K562 (cell line): ENCODE measurements around the gene RBM20. TPM values are rescaled to one million over a fixed set of nuclear protein-coding genes. Genes with fewer than 3 reads are reported as not detected.

ENCODE experiments used
- ATAC-seq: fragments of 200-7000 bp; cut with Tn5 transposase; 3 replicates; pipeline ENCODE4 v1.9.1; 2020; ENCODE audit warnings: moderate library complexity
- BruUV-seq: library from RNA; stranded (reverse); fragments of 400-500 nt; replicated peaks from 2 replicates; lab custom pipeline; 2021; lab: Mats Ljungman, UMichigan
- CTCF ChIA-PET: fragments of 300-600 bp; formaldehyde crosslinking; extraction: SDS; loops from one replicate; lab custom pipeline; 2021; ENCODE audit warnings: low intra/inter-chr PET ratio; lab: Yijun Ruan, JAX
- POLR2A ChIA-PET: fragments of 300-600, 350-650 bp; sonication (Branson Sonifier 250); formaldehyde crosslinking; extraction: SDS; loops from one replicate; lab custom pipeline; 2021; ENCODE audit warnings: antibody characterized with exemption, inconsistent platforms; lab: Yijun Ruan, JAX
- DNase-seq, 4 experiments: peaks; one replicate each; pipeline versions ENCODE4 v3.0.0 to v3.0.0-alpha.2; 2011 to 2018; ENCODE audit warnings: low spot score in 3 of 4, mixed read lengths in 3 of 4; ENCODE audit errors: extremely low read depth in 1 of 4
- FAIRE-seq: peaks from 2 replicates; lab custom pipeline; 2011; peaks lifted over from hg19 to GRCh38; lab: Jason Lieb, UNC
- H2AFZ ChIP-seq: 2 replicates; pipeline ENCODE4 v1.6.0; 2011; ENCODE audit warnings: low read depth, low read length, control low read depth, inconsistent platforms
- H3K27ac ChIP-seq: fragments of 200-600 bp; 3 replicates; pipeline ENCODE4 v1.8.0; 2011; ENCODE audit warnings: low read depth, mild to moderate bottlenecking, control low read depth, inconsistent platforms, low read length, moderate library complexity, mixed read lengths; ENCODE audit errors: extremely low read depth
- H3K27me3 ChIP-seq, 2 experiments: fragments of 300-600 bp in 1 of 2; 2 replicates in 1 of 2; 3 replicates in 1 of 2; pipeline versions ENCODE4 v1.6.0 to v1.8.0; 2011; ENCODE audit warnings: inconsistent platforms in 2 of 2, low read length in 2 of 2, mild to moderate bottlenecking in 1 of 2, mixed read lengths in 1 of 2, moderate library complexity in 1 of 2; ENCODE audit not compliant: control insufficient read depth in 2 of 2, insufficient read depth in 2 of 2
- H3K36me3 ChIP-seq: fragments of 300-600 bp; 3 replicates; pipeline ENCODE4 v1.8.0; 2011; ENCODE audit warnings: mild to moderate bottlenecking, low read length, inconsistent platforms; ENCODE audit not compliant: control insufficient read depth, insufficient read depth
- H3K4me1 ChIP-seq, 2 experiments: fragments of 200-600 bp in 1 of 2; replicated peaks in 1 of 2; 2 replicates in 1 of 2; 3 replicates in 1 of 2; pipeline versions ENCODE4 v1.5.1 to v1.8.0; 2011; ENCODE audit warnings: inconsistent platforms in 2 of 2, low read length in 2 of 2, mild to moderate bottlenecking in 1 of 2, mixed read lengths in 1 of 2, moderate library complexity in 1 of 2; ENCODE audit not compliant: control insufficient read depth in 2 of 2, insufficient read depth in 2 of 2
- H3K4me2 ChIP-seq: 2 replicates; pipeline ENCODE4 v1.6.1; 2011; ENCODE audit warnings: low read length, control low read depth, inconsistent platforms, mixed read lengths; ENCODE audit not compliant: insufficient read depth
- H3K4me3 ChIP-seq: fragments of 200-600 bp; sonication (generic), shearing (Covaris generic); 2 replicates; pipeline ENCODE4 v1.5.1; 2016; ENCODE audit warnings: control low read depth, inconsistent platforms
- H3K79me2 ChIP-seq: fragments of 200-600 bp; 3 replicates; pipeline ENCODE4 v1.8.0; 2011; ENCODE audit warnings: low read length, inconsistent platforms; ENCODE audit not compliant: control insufficient read depth, insufficient read depth
- H3K9ac ChIP-seq, 2 experiments: 2 replicates each; pipeline versions ENCODE4 v1.6.0 to v1.6.1; 2011; ENCODE audit warnings: low read depth in 2 of 2, low read length in 2 of 2, control low read depth in 1 of 2, inconsistent platforms in 1 of 2, mild to moderate bottlenecking in 1 of 2, mixed read lengths in 1 of 2; ENCODE audit not compliant: insufficient read depth in 1 of 2
- H3K9me1 ChIP-seq: one replicate; pipeline ENCODE4 v1.6.0; 2011; ENCODE audit warnings: inconsistent platforms, mild to moderate bottlenecking, low read length, moderate library complexity; ENCODE audit not compliant: control insufficient read depth, insufficient read depth
- H3K9me3 ChIP-seq: replicated peaks from 2 replicates; pipeline ENCODE4 v1.5.1; 2011; ENCODE audit warnings: low read depth, low read length, inconsistent platforms; ENCODE audit not compliant: control insufficient read depth, insufficient read depth
- H4K20me1 ChIP-seq: replicated peaks from 2 replicates; pipeline ENCODE4 v1.6.1; 2011; ENCODE audit warnings: low read length, inconsistent platforms, mixed read lengths; ENCODE audit not compliant: control insufficient read depth, insufficient read depth
- NFATC3 ChIP-seq: fragments of 450-650 bp; IDR thresholded peaks from 2 replicates; pipeline ENCODE4 v1.6.1; 2017; ENCODE audit warnings: mild to moderate bottlenecking
- POU5F1 ChIP-seq: fragments of 150-350 bp; IDR thresholded peaks from 2 replicates; pipeline ENCODE4 v1.6.1; 2014; ENCODE audit warnings: borderline replicate concordance, low read length, low read depth, mild to moderate bottlenecking; ENCODE audit not compliant: partially characterized antibody
- RB1 ChIP-seq: fragments of 450-650 bp; IDR thresholded peaks from 2 replicates; pipeline ENCODE4 v1.6.1; 2017; ENCODE audit warnings: low read depth, mild to moderate bottlenecking
- RBM25 ChIP-seq: fragments of 200-400 bp; formaldehyde crosslinking; IDR thresholded peaks from 2 replicates; pipeline ENCODE4 v1.6.1; 2018; ENCODE audit warnings: low read length, low read depth, moderate library complexity; ENCODE audit not compliant: severe bottlenecking
- TRIM24 ChIP-seq, 2 experiments: fragments of 450-650 bp; IDR thresholded peaks; 2 replicates each; pipeline ENCODE4 v1.6.1; 2016
- ZBTB17 ChIP-seq: fragments of 450-650 bp; formaldehyde crosslinking; IDR thresholded peaks from 2 replicates; pipeline ENCODE4 v1.4.0; 2020; ENCODE audit warnings: mild to moderate bottlenecking
- ZC3H11A ChIP-seq: IDR thresholded peaks from 2 replicates; pipeline ENCODE4 v1.6.1; 2012; ENCODE audit warnings: low read depth, low read length, improper control_type of control experiment
- ZNF24 ChIP-seq: fragments of 450-650 bp; IDR thresholded peaks from 2 replicates; pipeline ENCODE4 v1.6.1; 2016
- ZNF282 ChIP-seq: sonication (generic); formaldehyde crosslinking; IDR thresholded peaks from 2 replicates; pipeline ENCODE4 v1.8.1; 2023; ENCODE audit warnings: missing genetic modification reagents
- ZNF354B ChIP-seq: fragments of 250-450 bp; sonication (Bioruptor Pico); IDR thresholded peaks from 2 replicates; pipeline ENCODE4 v1.4.0; 2020
- WGBS: fragments of 100-300 bp; shearing (Covaris generic); methylation state at CpG from one replicate; pipeline ENCODE4 v1.1.6; 2016; ENCODE audit warnings: low coverage, mixed read lengths; ENCODE audit not compliant: insufficient coverage; ENCODE audit errors: missing lambda C conversion rate; 5-methylcytosine and 5-hydroxymethylcytosine counted together
- in situ Hi-C: fragments of 300-500 bp; cut with MboI; formaldehyde crosslinking; loops from 4 replicates; pipeline ENCODE4 v1.15.0; 2018; ENCODE audit warnings: inconsistent platforms, mixed read lengths
- intact Hi-C: fragments of 100-400 bp; cut with micrococcal nuclease; formaldehyde crosslinking; loops from 2 replicates; pipeline ENCODE4 v1.14.2; 2022
- polyA plus RNA-seq, 8 experiments: library from polyadenylated mRNA; depleted of rRNA in 4 of 8; stranded (reverse) in 5 of 8; unstranded in 3 of 8; fragments of >200 nt; fragmentation: Nextera tagmentation in 2 of 8; fragmentation: Illumina TruSeq in 1 of 8; extraction: Ambion mirVana in 2 of 8; extraction: Trizol in 1 of 8; gene quantifications; 2 replicates each; pipeline versions ENCODE4 v1.2.1 to v1.2.3, GENCODE V29; 2011 to 2014; ENCODE audit warnings: inconsistent platforms in 1 of 8, missing spikeins in 1 of 8
- total RNA-seq, 7 experiments: library from RNA; depleted of rRNA in 6 of 7; stranded (reverse); fragments of >200 nt in 6 of 7; fragmentation: Illumina TruSeq in 2 of 7; extraction: Trizol in 2 of 7; gene quantifications; 2 replicates each; pipeline versions ENCODE4 v1.2.1 to v1.2.3, GENCODE V29; 2011 to 2021; ENCODE audit warnings: low replicate concordance in 1 of 7
- TF ChIP-seq, protein P1 (sequence below): fragments of 250-450 bp; sonication (Bioruptor Pico); IDR thresholded peaks from 2 replicates; pipeline ENCODE4 v1.5.0; 2020; ENCODE audit warnings: mild to moderate bottlenecking
- TF ChIP-seq, protein P2 (sequence below): sonication (generic); formaldehyde crosslinking; IDR thresholded peaks from 2 replicates; pipeline ENCODE4 v1.8.0; 2022; ENCODE audit warnings: missing genetic modification reagents, mild to moderate bottlenecking, borderline replicate concordance

The RBM20 gene
- total and polyA plus RNA-seq, 9 of the 15 experiments (the other 6 are each of a cell fraction or from before 2014, with no cell fraction given): 0.63 to 5.7 (median 3.2) TPM

DNA sequence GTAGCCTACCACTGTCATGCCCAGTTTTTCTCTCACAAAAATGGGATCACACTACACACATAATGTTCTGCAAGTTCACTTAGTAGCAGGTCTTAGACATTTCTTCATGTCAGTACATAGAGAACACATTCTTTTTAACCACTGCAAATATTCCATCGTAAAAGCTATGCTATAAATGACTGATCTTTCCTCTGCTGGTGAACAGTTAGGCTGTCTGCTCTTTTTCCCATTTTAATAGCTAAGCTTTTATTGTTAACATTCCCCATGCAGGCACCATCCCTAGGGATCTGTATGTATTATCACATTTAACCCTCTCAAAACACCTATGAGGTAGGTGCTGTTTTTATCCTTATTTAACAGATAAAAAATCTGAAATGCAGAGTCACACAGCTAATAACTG lies 181.4 kb downstream of the RBM20 start:
- ChIA-PET CTCF (no interaction called here), POLR2A (interaction anchor here (0.6 kb wide), 1 partner anchor 139 kb away, joined by 3 read pairs; no protein-coding TSS in a partner anchor)
- 92% methylated on average over 1 of the region's 1 CpG for WGBS
- Histone ChIP-seq H3K36me3 (peaks cover 36% of the 10 kb centered on the region; the same call in 2 of the 3 replicates), H3K27me3 (no peaks in the 10 kb centered on the region), H3K9me1 (no peaks in the 10 kb centered on the region), H3K4me1 (peaks cover 7 to 15% of the 10 kb centered on the region in 2 experiments; a peak in 4 of 5 replicates), H3K27ac (no peak overlapping the region), H3K4me2 (no peak overlapping the region), H3K9ac (no peak overlapping the region), H3K9me3 (no peaks in the 10 kb centered on the region), H4K20me1 (no peaks in the 10 kb centered on the region), H2AFZ (no peak overlapping the region), H3K79me2 (no peaks in the 10 kb centered on the region), H3K4me3 (no peak overlapping the region)
- intact Hi-C loops (no loop called here), in situ Hi-C loops (no loop called here)
- no peak for TF ChIP-seq ZBTB17 (CRISPR knock-in tag)
- no peak for TF ChIP-seq RBM25
- TF ChIP-seq ZNF282 (CRISPR knock-in tag): no peak
- TF ChIP-seq, protein P1, sequence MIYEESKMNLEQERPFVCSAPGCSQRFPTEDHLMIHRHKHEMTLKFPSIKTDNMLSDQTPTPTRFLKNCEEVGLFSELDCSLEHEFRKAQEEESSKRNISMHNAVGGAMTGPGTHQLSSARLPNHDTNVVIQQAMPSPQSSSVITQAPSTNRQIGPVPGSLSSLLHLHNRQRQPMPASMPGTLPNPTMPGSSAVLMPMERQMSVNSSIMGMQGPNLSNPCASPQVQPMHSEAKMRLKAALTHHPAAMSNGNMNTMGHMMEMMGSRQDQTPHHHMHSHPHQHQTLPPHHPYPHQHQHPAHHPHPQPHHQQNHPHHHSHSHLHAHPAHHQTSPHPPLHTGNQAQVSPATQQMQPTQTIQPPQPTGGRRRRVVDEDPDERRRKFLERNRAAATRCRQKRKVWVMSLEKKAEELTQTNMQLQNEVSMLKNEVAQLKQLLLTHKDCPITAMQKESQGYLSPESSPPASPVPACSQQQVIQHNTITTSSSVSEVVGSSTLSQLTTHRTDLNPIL (CRISPR knock-in tag): no peak
- DNase-seq: no peak
- no TSS peak for BruUV-seq
- FAIRE-seq: no peak
- no peak for ATAC-seq

DNA sequence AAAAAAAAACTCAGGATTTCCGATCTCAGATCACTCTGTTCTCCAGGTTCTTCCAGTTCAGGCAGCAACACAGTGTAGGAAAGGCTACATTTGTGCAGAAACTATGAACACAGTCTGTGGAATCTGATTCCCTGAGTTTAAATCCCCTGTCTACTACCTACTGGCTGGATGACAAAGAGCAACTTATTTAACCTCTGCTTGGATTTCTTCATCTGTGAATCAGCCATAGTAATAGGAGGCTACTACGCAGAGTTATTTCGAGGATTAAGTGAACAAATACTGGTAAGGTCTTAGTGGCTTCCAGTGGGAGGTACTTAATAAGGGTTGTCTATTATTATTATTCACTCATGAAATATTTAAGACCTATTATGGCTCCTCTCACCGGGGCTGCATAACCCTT lies 183.3 kb downstream of the RBM20 start:
- WGBS: 57% methylated on average over 4 of the region's 4 CpGs
- H3K9me1 ChIP-seq: no peaks in the 10 kb centered on the region
- H3K4me3 ChIP-seq: no peak overlapping the region
- peaks cover 0 to 2% of the 10 kb centered on the region in 2 experiments; a peak in 1 of 5 replicates for H3K4me1 ChIP-seq
- in situ Hi-C loops: no loop called here
- H4K20me1 ChIP-seq: no peaks in the 10 kb centered on the region
- H3K79me2 ChIP-seq: no peaks in the 10 kb centered on the region
- H2AFZ ChIP-seq: no peak overlapping the region
- FAIRE-seq (no peak), DNase-seq (no peak), ATAC-seq (no peak)
- peaks cover 35% of the 10 kb centered on the region; the same call in 1 of the 3 replicates for H3K36me3 ChIP-seq
- no peaks in the 10 kb centered on the region for H3K27me3 ChIP-seq
- BruUV-seq: no TSS peak
- no peaks in the 10 kb centered on the region for H3K9me3 ChIP-seq
- POLR2A ChIA-PET: no interaction called here
- H3K27ac ChIP-seq: no peak overlapping the region
- no peak overlapping the region for H3K4me2 ChIP-seq
- CTCF ChIA-PET: no interaction called here
- intact Hi-C loops: no loop called here
- no peak overlapping the region for H3K9ac ChIP-seq
- TF ChIP-seq RB1 (no peak), POU5F1 (no peak), NFATC3 (no peak), ZC3H11A (no peak), ZNF354B (CRISPR knock-in tag) (no peak), ZNF24 (no peak), TRIM24 (IDR thresholded peaks at IDR 0.05) (no peak)
- TF ChIP-seq, protein P2, sequence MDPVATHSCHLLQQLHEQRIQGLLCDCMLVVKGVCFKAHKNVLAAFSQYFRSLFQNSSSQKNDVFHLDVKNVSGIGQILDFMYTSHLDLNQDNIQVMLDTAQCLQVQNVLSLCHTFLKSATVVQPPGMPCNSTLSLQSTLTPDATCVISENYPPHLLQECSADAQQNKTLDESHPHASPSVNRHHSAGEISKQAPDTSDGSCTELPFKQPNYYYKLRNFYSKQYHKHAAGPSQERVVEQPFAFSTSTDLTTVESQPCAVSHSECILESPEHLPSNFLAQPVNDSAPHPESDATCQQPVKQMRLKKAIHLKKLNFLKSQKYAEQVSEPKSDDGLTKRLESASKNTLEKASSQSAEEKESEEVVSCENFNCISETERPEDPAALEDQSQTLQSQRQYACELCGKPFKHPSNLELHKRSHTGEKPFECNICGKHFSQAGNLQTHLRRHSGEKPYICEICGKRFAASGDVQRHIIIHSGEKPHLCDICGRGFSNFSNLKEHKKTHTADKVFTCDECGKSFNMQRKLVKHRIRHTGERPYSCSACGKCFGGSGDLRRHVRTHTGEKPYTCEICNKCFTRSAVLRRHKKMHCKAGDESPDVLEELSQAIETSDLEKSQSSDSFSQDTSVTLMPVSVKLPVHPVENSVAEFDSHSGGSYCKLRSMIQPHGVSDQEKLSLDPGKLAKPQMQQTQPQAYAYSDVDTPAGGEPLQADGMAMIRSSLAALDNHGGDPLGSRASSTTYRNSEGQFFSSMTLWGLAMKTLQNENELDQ (CRISPR knock-in tag): no peak
